22Rv1 (cell line): ENCODE data around the gene TSHZ1.

Source experiments
- H3K27ac ChIP-seq: fragments of 450-650 bp; 2 replicates; pipeline ENCODE4 v1.5.1; 2017
- CTCF ChIP-seq: fragments of 450-650 bp; IDR thresholded peaks from 2 replicates; pipeline ENCODE4 v1.5.1; 2017; ENCODE audit warnings: mild to moderate bottlenecking
- ZFX ChIP-seq: fragments of 450-650 bp; IDR thresholded peaks from 2 replicates; pipeline ENCODE4 v1.6.1; 2017; ENCODE audit warnings: antibody characterized with exemption, borderline replicate concordance

The TSHZ1 gene

GRCh38 chr18:75316826-75317225, 106.2 kb downstream of the TSHZ1 start:
- TF ChIP-seq ZFX = no peak
- no peak overlapping the region for H3K27ac ChIP-seq

DNA sequence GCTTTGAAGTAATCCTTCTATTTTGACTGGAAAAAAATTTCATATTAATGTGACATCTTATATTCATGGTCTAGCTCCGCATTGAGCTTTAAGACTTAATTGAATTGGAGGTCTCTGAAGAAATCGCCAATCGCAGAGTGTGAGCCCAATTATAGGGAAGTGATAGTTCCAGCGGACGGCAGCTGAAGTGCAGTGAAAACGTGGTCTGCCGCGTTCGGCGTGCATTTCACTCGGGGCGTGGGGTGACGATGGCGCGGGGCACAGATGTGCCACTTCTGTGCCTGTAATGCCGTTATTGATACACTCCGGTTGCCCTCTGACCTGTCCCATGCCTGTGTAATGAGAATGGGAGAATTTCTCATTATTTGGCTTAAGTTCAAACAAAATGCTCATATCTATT, 106.7 kb downstream of the TSHZ1 start:
- no peak overlapping the region for H3K27ac ChIP-seq
- TF ChIP-seq ZFX (no peak), CTCF (no peak)

GRCh38 chr18:75317703-75318102, 107.1 kb downstream of the TSHZ1 start:
- H3K27ac ChIP-seq = no peak overlapping the region
- TF ChIP-seq CTCF (no peak), ZFX (no peak)

- TF ChIP-seq CTCF = no peak
- TF ChIP-seq ZFX = no peak
- no peak overlapping the region for H3K27ac ChIP-seq
These were observed 109.3 kb downstream of the TSHZ1 start for GRCh38 chr18:75319905-75320304.

GRCh38 chr18:75320506-75320905, 109.9 kb downstream of the TSHZ1 start:
- TF ChIP-seq ZFX = no peak
- TF ChIP-seq CTCF = no peak

DNA sequence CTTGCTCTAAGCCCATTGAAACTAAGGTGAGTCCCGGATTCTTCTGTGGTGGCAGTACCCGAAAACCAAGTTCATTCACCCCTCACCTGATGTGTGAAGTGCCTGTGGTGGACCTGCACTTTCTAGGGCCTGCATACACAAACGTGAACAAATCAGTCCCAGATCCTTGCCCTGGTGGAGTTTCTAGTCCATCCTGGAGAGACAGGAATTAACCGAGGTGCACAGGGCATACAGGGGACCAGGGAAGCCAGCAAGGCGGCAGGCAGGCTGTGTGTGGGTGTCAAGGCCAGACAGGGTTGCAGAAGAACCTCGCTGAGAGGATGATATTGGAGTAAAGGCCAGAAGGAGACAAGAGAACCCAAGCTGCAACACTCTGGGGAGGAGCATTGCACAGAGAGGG, 110.8 kb downstream of the TSHZ1 start:
- TF ChIP-seq CTCF (no peak), ZFX (no peak)
- no peak overlapping the region for H3K27ac ChIP-seq

More at GRCh38 chr18:75320506-75320905, 109.9 kb downstream of the TSHZ1 start:
- H3K27ac ChIP-seq = no peak overlapping the region

- no peak overlapping the region for H3K27ac ChIP-seq
- TF ChIP-seq ZFX = no peak
- TF ChIP-seq CTCF = no peak
These were observed 111.6 kb downstream of the TSHZ1 start for GRCh38 chr18:75322206-75322605.

DNA sequence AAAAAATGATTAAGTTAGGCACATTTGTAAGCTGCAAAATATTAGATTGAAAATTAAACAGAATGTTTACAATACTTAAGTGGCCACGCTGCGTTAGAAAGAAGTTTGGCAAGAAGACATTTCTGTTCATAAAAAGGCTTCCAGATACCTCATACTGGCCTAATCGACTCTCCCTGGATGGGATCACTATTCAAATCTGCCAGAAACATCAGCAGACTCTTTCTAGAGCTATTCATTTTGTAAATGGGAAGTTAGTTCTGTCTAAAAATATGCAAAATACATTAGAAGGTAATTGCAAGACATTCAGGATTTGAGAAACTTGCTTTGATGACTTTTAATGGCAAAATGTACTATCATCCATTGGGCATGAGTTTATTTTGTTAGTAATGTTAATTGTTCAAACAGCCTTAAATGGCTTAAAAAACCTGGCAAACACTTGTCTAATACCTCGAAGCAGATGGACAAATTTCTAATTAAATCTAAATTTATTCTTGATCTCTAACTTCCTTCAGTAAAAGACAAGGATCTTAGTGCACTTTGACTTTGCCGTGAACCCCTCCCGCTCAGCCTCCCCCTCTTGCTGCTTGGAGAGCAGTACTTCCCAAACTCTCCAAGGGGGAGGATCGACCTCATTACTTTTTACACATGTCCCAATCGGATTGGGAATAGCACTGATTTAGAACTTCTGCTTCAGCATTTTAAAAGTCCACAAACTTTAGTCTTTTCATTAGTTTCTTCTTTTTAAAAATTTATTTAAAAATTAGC, 113.4 kb downstream of the TSHZ1 start:
- no peak overlapping the region for H3K27ac ChIP-seq
- TF ChIP-seq ZFX (no peak), CTCF (no peak)
